LHCN-M2 (cell line): ENCODE results near the gene SMPDL3A. TPM values are rescaled to one million over a fixed set of nuclear protein-coding genes. Genes with fewer than 3 reads are reported as not detected.
A peak's percentile ranks its signal among the peaks of the same experiment; 100 is the strongest.
"Not testable (repeated sequence)": the region's sequence is repeated elsewhere in the genome, so short reads cannot be mapped to it uniquely, and the experiment has no call there.

Experiments
- DNase-seq: peaks from one replicate; pipeline ENCODE4 v3.0.0-alpha.2; 2012; ENCODE audit warnings: low read depth
- polyA plus RNA-seq: library from polyadenylated mRNA; unstranded; fragments of >200 nt; gene quantifications from one replicate; pipeline ENCODE4 v1.2.1, GENCODE V29; 2012; ENCODE audit warnings: missing spikeins
- total RNA-seq: library from RNA; depleted of rRNA; stranded (reverse); fragments of >200 nt; gene quantifications from 2 replicates; pipeline ENCODE4 v1.2.3, GENCODE V29; 2014; rRNA removed

Gene SMPDL3A, protein sequence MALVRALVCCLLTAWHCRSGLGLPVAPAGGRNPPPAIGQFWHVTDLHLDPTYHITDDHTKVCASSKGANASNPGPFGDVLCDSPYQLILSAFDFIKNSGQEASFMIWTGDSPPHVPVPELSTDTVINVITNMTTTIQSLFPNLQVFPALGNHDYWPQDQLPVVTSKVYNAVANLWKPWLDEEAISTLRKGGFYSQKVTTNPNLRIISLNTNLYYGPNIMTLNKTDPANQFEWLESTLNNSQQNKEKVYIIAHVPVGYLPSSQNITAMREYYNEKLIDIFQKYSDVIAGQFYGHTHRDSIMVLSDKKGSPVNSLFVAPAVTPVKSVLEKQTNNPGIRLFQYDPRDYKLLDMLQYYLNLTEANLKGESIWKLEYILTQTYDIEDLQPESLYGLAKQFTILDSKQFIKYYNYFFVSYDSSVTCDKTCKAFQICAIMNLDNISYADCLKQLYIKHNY
- total RNA-seq = 10.0 and 13.4 TPM in 2 replicates
- polyA plus RNA-seq = 3.4 TPM

GRCh38 chr6:122789182-122790027 is at the start of gene SMPDL3A:
Gene SMPDL3A, plus strand, starts transcription at chr6:122789258. Its CDS starts 89 bp downstream, at chr6:122789347.
- DNase-seq = peak; percentile 89

GRCh38 chr6:122740091-122740490 is 49.0 kb upstream of the SMPDL3A start:
- DNase-seq = no peak

DNA sequence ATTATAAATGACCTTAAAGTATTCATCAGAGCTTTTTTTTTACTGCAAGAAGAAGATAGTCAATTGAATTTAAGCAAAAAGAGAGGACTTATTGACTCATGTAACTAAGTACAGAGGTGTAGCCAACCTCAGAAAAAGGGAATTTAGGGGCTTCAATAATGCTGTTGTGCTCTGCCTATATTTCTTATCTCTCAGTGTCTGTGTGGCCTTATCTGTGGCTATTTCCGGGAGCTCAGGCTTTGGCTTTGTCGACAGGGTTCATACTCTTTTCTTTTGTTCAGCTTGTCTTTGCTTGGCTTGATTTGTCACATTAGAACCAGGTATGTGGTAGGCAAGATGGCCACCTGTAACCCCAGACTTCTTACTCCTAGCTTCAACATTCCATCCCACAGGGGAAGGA is 48.1 kb upstream of the SMPDL3A start:
- no peak for DNase-seq

GRCh38 chr6:122744247-122744646 is 44.8 kb upstream of the SMPDL3A start:
- peak; percentile 15 for DNase-seq

- not testable (repeated sequence) for DNase-seq
These were observed 44.2 kb upstream of the SMPDL3A start for GRCh38 chr6:122744856-122745255.

- no peak for DNase-seq
These were observed 42.4 kb upstream of the SMPDL3A start for GRCh38 chr6:122746688-122747087.

- DNase-seq = no peak
These were observed 41.5 kb upstream of the SMPDL3A start for GRCh38 chr6:122747573-122747972.

- not testable (repeated sequence) for DNase-seq
These were observed 40.1 kb upstream of the SMPDL3A start for GRCh38 chr6:122748945-122749344.

- peak; percentile 13 for DNase-seq
These were observed 39.5 kb upstream of the SMPDL3A start for GRCh38 chr6:122749451-122750050.

DNA sequence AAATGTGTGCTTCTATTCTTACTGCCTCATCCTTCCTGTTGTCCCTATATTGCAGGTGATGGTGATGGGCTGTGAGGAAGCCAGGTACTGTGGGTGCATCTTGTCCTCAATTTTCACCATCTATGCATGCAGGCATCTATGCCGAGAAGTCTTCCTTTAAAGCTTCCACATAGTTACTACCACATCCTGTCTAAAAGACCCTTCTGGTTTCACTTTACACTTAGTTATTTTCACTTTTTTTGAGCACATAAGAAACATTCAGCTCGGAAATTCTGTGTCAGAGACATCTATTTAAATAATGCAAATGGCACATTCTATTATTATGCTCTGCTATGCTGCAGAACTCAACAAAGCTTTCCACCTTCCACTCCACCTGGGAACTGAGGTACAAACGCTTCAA is 37.7 kb upstream of the SMPDL3A start:
- no peak for DNase-seq

GRCh38 chr6:122752459-122752858 is 36.6 kb upstream of the SMPDL3A start:
- no peak for DNase-seq

DNA sequence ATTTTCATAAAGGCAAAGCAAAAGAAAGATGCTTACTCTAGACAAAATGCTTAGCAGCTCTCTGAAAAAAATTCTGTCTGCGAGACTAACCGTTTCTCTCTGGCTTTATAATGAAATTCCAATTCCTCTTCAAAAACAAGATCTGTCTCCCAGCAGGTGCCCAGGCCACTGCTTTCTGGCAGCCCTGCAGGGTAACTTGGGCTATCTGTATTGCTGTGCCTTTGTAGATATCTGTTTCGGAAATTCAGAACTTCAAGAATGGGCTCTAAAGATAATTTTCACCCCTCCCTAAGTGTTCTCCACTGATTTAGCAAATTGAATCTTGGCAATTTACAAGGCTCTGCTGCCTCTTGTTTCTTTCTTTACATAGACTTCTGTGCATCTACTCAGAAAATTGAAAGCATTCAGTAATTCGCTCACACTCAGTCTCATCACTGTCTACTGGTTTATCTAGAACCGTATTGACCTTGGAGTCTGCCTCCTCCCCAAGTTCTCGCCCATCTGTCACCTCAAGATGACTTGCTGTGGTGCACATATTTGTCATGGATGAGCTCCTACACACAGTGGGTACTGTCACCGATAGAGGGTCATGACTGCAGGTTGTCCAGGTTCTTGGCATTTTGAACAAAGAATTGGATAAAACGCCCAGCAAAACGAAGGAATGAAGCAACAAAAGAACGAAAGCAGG is 35.9 kb upstream of the SMPDL3A start:
- no peak for DNase-seq

- peak; percentile 68 for DNase-seq
These were observed 35.4 kb upstream of the SMPDL3A start for GRCh38 chr6:122753688-122754056.

DNA sequence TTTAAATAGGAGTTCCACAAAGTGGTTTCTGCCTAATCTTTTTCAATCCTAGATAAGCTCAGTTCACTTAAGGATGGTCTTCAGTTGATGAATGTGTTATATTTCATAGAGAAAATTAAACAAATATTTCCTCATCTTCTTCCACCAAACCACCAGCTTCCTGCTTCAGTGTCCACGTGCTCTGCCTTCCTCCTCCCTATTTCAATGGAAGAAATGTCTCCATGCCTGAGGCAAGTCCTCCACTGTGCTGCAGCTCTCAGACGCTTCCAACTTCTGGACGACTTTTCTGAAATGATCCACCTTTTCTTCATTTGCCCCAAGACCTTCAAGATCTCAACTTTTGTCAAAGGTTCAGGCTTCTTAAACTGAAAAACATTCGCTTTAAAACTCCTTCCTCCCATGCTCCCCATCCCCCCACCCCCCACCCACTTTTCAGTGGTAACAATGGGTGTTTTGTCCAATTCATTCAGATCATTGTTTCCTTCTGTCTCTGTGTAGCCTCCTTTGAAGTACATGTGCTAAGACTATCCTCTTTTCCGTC is 34.8 kb upstream of the SMPDL3A start:
- peak; percentile 3 for DNase-seq

- DNase-seq = no peak
These were observed 33.2 kb upstream of the SMPDL3A start for GRCh38 chr6:122755901-122756300.

- DNase-seq = no peak
These were observed 30.1 kb upstream of the SMPDL3A start for GRCh38 chr6:122758927-122759334.

GRCh38 chr6:122760330-122760729 is 28.7 kb upstream of the SMPDL3A start:
- no peak for DNase-seq

GRCh38 chr6:122766256-122766655 is 22.8 kb upstream of the SMPDL3A start:
- DNase-seq = no peak

DNA sequence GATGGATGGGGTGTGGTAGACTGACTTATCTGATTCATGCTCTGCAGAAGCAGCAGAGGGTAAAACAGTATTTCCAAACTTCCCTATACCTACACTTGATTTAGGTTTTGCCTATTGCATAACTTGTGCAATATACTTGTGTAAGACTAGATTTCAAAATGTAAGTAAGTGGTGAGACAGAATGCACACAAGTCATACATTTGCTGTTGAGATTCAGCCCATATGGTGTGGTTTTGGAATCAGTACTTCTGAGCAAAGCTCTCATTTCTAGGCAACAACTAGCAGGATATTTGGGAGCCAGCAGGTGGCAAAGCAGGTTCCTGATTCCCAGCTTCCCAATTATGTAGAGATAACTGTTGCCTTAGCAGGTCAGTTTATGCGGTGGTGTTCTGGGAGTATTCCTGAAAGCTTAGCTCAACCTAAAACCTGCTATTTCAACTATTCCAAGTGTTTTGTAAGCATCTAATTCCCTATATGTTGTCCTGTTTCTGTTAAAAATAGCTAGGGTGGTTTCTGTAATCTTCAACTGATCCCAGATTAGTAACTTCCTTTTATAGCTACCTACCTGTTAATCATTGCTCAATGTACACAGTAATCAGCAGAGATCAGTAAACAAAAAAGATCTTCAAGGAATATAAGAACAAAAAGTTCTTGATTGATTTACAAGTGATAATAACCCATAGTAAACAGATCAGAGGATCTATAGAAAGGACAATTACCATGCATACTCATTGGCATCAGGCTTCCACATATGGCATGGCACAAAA is 18.0 kb upstream of the SMPDL3A start:
- DNase-seq = no peak

- no peak for DNase-seq
These were observed 16.2 kb upstream of the SMPDL3A start for GRCh38 chr6:122772724-122773415.
